Measurements from ENCODE around the gene C4orf50.
"Not testable (repeated sequence)": the region's sequence is repeated elsewhere in the genome, so short reads cannot be mapped to it uniquely, and the experiment has no call there.

C4orf50 gene

DNA sequence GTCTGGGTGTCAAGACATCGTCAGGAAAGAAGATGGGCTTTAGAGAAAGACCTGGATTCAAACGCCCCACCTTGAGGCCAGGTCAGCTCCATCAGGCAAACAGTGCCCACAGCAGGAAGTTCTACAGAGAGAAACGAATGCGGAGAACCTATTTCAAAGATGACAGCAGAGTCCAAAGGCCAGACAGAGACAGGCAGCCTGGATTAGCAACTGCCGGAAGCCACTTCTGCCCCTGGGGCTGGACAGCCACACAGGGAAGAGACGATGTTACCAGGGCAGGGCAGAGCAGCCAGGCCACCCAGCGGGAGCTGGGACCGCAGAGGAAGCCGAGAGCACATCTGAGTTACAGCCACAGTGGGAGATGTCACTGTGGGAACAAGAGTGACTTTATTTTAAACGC is 1.2 kb downstream of the C4orf50 start:
- DNase-seq (ENCODE audit: low read depth in 2 of 2) = no peak

DNA sequence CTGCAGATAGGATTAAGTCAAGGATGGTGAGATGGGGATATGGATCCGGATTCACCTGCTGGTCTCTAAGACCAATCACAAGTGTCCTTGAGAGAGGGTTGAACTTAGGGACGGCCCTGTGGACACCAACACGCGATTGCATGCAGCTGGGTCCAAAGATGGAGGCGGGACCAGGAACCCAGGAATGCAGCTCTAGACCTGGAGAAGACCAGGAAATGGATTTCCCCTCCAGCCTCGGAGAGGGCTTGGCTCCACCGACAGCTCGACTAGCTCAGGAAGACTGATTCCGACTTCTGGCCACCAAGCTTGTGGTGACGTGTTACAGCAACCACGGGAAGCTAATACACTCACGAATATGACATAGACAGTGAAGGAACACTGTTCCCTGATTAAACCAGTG is 4.7 kb downstream of the C4orf50 start:
- DNase-seq (ENCODE audit: low read depth in 2 of 2) = no peak

DNA sequence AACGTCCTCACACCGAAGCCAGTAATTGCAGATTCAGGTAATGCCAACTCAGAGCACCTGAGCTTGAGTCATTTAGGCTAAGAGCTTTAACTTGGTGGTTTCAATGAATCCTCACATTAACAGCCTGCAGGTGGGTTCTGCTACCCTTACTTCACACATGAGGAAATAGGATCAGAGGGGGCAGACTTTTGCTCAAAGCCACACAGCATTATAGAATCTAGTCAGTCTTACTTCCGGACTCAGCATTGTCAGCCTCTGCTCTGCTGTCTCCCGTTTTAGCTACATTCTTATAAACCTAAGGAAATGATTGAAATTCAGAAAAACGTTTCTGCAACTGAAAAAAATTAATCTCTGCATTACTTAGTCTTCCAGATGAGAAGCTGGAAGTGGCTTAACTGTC is 6.0 kb downstream of the C4orf50 start:
- no peak for DNase-seq (ENCODE audit: low read depth in 2 of 2)

DNA sequence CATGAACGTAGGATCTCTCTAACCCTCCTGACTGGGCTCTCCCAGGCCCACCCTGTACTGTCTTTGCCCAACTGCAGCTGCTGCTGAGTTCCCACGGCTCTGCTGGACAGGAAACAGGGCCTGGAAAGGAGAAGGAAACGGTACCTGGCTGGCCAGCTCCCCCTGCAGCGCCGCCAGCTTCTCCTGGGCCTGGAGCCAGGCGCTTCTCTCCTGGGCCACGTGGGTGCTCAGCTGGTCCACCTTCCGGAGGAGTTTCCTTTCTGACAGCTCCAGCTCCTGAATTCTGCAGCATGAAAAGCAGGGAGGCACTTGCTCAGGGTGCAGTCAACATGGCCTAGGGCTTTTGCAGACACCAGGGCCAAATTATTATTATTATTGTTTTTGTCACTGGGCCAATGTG is 6.5 kb downstream of the C4orf50 start:
- no peak for DNase-seq (ENCODE audit: low read depth in 2 of 2)

DNA sequence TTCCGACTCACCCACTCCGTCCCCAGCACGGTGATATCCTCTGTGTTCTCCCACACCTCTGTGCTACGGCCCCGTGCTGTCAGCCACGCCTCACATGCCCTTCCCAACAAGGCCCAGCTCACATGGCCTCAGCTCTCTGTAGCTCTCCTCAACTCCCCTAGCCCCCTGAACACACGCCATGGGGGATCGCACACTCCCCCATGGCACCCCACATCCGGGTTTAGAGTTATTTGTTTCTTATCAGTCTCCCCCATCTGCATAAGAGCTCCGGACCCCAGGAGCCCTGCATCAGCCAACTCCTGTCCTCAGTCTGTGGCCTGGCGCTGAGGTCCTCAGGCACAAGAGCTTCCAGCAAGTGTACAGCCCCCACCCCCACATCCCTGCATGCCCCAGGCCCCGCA is 7.0 kb downstream of the C4orf50 start:
- no peak for DNase-seq (ENCODE audit: low read depth in 2 of 2)

DNA sequence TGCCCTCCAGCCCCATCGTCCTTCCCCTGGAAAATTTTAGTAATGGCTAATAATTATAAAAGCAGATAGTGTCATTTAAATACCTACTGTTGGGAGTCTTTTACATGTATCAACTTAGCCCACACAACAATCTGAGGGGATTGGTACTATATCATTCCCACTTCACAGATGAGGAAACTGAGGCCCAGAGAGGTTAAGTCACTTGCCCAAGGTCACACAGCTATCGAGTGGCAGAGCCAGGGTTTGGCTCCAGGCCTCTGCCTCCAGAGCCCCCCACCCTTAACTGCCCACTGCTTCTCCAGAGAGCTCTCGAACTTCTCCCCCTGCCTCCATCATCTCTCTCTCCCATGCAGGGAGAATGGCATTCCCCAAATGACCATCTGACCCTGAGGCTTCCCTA is 7.4 kb downstream of the C4orf50 start:
- DNase-seq (ENCODE audit: low read depth in 2 of 2) = no peak

DNA sequence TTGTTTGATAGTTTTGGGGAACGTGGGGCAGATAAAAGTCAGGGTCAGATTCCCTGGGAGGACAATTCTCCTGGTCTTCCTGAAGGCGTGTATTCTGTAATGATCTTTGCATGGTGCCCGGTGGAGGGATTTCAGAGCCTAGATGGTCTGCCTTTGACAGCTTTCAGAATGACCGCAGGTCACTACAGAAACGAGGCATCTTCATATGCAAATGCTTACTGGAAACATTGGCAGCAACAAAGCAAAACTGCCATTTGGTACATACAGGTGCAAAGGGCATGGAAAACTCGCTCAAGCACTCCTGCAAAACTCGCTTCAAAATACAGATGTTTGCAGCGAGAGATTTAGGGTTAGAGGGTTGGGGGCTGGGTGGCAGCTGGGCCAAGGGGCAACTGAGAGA is 8.8 kb downstream of the C4orf50 start:
- DNase-seq (ENCODE audit: low read depth in 2 of 2) = no peak

DNA sequence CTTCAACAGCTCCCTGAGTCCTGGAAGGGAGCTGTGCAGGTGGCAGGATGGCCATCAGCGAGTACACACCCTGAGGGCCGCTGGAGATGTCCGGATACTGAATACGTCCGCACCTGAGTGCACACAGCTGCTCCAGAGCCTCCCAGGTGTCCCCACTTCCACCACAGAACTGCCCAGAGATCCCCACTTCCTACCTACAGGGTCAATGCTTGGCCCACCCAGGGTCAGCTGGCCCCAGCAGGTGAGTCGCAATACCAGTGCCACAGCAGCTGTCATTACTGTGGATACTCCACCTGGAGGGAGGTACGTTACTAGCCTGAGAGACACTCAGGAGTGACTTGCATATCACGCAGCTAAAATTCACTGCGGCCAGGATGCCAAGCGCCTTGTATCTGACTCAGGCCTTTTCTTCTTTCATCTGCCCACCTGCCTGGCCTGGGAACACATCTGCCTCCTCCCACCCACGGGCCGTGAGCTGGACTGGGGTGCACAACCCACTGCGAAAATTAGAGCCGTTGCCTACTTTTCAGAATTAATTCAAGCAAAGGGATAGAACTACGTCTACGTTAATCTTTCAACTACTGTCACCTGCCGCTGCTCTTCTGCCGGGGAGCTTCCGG is 9.4 kb downstream of the C4orf50 start:
- no peak for DNase-seq (ENCODE audit: low read depth in 2 of 2)

DNA sequence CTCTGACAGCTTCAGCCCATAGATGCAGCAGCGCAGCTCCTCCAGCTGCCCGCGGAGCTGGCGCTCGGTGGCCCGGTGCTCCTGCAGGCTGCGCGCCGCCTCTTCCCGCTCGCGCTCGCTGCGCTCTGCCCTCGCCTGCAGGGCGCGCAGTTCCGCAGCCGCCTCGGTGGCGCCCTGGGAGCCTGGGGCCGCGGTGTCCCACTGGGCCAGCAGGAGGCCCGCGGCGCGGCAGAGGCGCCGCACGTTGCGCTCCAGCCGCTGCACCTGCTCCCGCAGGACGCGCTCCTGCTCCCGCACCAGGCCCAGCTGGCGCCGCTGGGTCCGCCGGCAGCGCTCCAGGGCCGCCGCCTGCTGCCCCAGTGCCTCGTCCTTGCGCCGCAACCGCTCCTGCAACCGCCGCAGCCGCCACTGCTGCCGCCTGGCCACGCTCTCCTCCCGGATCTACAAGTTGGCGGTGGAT is 10.1 kb downstream of the C4orf50 start:
- no peak for DNase-seq (ENCODE audit: low read depth in 2 of 2)

DNA sequence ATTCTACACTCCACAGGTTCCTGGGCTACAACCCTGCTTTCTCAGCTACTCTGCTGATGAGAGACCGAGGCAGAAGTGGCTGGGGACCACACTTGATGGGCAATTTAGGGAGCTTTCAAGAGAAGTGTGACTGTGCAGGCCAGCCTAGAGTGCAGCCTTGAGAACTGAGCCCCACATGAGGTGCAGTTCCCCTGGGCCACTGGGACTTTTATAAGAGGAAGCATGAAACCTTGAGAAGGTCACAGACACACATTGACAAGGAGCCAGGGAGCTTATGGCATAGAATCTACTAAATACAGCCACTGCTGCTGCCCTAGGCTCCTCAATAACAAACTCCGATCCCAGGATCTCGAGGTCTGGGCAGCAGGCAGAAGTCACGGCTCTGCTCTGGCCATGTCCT is 13.1 kb downstream of the C4orf50 start:
- no peak for DNase-seq (ENCODE audit: low read depth in 2 of 2)

DNA sequence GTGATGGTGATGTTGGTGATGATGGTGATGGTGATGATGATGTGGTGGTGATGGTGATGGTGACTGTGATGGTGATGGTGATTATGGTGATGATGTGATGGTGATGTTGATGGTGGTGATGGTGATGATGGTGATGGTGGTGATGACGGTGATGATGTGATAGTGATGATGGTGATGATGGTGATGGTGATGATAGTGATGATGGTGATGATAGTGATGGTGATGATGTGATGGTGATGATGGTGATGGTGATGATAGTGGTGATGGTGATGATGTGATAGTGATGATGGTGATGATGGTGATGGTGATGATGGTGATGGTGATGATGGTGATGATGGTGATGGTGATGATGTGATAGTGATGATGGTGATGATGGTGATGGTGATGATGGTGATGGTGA is 14.7 kb downstream of the C4orf50 start:
- DNase-seq (ENCODE audit: low read depth in 2 of 2) = not testable (repeated sequence)

DNA sequence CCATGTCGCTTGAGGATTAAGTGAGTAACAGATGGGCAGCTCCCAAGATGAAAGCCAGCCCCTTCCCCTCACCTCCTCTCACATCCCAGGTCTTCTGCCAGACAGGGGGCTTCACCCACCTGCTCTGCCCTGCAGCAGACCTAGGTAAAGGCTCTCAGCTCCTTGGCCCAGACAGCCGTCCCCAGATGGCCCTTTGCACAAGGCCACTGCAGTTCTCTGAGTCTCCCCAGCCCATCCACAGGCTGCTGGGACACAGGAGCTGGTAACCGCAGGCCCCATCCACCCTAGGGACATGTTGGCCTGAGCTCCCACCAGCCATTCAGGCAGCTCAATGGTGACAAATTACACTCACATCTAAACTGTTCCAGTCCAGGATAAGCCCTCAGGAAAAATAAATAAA is 15.3 kb downstream of the C4orf50 start:
- no peak for DNase-seq (ENCODE audit: low read depth in 2 of 2)

DNA sequence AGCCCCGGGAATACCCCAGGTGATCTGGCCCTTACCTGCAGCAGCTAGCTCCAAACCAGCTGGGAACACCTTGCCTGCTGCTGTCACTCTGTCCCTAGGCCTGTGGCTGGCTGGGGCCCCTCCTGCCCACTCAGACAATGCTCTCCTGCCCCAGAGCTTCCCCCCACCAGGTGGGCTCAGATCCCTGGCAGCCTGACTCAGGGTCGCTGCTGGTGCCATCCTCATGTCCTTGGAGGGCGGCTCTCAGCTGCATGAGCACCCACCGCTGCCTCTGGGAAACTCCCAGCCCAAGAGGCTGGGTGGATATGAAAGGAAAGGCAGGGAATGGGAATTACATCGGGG is 15.8 kb downstream of the C4orf50 start:
- DNase-seq (ENCODE audit: low read depth in 2 of 2) = no peak

DNA sequence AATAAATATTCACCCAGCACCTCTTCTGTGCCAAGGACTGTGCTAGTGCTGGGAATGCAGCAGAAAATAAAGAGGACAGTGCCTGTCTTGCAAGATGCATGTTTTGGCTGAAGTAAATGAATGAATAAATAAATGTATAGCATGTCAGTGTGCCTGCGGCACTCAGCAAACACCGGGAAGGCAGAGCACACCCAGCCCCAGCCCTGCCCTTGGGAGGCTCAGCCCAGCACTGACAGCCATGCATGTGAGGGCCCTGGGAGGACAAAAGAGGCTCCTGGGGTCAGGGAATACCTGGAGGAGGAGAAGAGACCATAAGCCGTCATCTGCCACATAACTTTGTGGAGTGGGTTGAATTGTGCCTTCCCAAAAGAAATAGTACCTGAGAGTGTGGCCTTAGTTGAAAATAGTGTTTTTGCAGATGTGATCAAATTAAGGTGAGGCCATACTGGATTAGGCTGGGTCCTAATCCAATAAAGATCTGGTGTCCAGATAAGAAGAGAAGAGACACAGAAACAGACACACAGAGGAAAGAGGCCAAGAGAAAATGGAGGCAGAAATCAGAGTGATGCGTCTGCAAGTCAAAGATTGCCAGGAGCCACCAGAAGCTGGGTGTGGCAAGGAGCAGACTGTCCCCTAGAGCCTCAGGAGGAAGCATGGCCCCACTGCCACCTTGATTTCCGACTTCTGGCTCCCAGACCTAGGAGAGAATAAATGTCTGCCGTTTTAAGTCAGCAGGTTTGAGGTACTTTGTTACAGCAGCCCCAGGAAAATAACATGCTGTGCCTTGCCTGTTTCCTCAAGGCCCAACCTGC is 16.3 kb downstream of the C4orf50 start:
- no peak for DNase-seq (ENCODE audit: low read depth in 2 of 2)

DNA sequence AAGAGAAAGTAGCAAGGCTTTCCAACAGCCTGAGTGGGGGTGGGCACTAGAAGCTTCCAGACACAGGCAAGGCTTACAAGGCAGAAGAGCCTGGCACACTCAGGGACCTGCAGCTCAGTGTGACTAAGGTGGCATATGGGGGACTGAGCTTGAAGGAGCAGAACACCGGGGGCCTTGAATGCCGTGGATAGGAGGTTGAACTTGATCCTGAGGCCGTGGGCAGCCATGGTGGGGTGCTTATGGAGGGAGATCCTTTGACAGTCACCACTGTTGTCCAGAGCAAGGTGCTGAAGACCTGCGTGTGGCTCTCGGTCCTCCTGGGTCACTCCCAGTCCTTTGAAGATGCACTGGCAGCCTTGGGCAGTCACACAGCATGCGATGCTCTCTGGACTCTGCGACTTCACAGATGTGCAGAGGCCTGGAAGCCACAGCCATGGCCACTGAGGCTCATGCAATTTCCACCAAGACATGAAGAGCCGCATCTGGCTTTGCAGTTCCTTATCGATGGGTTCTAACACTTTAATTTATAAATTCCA is 18.3 kb downstream of the C4orf50 start:
- no peak for DNase-seq (ENCODE audit: low read depth in 2 of 2)

DNA sequence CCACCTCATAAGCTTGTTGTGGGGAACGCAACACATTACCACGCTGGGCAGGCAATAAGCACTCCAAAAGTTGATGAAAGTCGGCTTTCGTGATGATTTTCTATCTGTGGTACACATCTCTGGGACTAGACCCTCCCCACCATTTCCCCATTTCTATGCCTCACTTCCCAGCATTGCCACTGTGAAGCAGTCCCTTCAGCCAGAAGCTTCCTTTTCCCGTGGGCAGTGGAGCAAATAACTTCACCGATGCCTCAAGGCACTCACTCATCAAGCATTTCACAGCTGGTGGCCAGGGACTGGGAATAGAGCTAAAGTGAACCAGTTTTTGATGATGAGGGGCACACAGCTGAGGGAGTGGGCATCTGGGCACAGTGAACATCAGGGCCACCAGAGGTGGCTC is 18.9 kb downstream of the C4orf50 start:
- no peak for DNase-seq (ENCODE audit: low read depth in 2 of 2)

DNA sequence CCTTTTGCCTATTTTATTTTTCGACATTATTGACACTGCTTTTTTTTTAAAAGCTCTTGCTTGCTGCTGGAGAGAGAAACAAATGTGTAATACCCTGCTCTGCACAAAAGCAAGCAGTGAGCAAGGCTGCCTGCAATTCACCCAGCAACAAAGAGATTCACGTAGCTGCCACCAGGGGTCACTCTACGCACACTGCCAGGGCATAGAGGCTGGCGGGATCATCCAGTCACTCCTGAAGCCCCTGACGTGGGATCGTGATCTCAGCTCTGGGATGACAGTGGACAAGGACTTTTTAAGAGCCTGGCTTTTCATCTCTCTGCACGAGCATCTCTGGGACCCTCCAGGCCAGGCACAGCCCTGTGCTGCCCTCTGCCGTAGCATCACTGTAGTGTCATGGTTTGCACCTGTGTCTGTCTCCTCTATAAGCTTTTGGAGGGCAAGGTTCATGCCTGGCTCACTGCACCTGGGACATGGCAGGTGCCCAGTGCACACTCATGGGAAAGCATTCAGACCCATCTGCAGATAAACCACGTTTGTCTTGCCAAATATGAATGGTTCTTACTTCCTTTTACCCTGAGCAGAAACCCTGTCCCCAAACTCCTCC is 19.8 kb downstream of the C4orf50 start:
- DNase-seq (ENCODE audit: low read depth in 2 of 2) = peak; percentile 10

DNA sequence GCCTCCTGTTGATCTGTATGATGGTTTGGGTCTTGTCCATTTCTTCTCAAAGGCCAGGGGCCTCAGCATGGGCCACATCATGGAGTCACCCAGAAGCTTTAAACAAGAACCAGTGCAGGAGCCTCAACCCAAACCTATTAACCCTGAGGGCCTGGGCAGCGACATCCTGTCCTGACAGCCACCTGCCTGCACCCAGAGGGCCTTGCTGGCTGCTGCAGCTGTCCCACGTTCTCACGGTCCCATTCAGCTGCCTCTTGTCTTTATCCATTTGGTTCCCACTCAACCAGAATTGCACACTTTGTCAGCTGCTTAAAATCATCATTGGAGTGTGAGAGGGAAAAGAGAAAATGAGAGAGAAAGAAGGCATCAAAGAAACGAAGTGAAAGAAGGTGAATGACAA is 21.6 kb downstream of the C4orf50 start:
- no peak for DNase-seq (ENCODE audit: low read depth in 2 of 2)

DNA sequence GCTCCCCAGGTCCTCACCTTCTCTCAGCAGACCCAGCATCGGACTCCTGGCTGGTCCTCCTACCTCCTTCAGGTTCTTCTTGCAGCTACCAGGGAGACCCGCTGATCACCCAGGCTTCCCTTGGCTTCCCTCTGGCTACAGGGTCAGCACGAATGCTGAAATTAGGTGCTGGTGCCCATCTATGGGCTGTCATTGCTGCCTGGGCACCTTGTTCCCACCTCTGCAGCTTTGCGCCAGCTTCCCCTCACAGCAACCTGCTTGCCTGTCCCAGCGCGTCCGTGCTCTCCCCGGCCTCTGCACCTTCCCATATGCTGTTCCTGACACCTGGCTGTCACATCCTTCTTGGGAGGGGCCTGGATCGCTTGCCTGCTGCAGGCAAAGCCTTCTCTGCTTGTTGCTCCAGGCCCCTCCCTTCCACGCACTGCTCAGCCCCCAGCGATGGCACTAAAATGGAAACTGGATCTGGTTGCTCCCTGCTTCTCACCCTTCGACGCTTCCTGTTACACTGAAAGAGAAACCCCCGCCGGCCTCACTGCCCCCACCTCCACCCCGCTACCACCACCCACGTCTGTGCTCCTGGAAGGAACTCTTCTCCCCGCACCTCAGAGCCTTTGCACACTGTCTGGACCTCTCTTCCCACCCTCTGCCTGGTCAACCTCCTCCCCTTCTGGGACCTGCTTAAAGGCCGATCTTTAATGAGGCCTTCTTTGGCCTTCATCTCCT is 22.2 kb downstream of the C4orf50 start:
- no peak for DNase-seq (ENCODE audit: low read depth in 2 of 2)

DNA sequence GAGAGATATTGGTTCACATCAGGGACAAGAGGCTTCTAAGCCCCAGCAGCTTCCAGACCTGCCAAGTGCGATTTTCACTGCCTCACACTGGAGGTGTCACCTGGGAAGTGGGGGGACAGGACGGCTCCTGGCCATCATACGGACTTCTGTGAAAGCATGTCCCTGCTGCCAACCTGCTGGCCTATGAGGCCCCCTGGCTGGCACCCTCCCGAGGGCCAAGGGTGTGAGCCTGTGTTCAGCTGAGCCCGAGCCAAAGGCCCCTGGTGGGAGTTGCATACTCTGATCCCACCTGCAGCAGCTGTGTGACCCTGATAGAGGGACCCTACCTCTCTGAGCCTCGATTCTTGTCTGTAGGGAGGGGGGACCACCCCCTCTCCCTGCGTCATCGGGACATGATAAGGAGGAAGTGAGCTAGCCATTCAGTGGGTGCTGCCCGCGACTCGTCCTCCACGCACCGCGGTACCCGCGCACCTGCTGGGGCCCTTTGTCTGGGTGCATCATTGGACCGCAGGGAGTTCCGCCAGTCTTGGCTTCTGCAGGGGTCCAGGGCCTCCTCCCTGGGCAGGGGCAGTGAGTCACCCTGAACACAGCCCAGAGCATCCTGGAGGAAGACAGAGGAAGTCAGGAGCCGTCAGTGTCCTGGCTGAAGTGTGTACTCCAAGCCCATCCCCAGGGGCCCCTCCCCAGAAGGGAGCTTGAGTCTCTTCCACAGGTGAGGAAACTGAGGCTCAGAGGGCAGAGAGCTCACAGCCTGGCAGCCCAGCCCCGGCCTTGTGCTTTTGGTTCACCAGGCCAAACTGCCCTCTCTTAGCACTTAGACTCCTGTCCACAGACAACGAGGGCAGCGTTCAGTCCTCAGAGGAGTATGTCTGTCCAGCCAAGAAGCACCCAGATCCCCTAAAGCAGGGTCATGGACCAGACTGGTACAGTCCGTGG is 24.1 kb downstream of the C4orf50 start:
- no peak for DNase-seq (ENCODE audit: low read depth in 2 of 2)

DNA sequence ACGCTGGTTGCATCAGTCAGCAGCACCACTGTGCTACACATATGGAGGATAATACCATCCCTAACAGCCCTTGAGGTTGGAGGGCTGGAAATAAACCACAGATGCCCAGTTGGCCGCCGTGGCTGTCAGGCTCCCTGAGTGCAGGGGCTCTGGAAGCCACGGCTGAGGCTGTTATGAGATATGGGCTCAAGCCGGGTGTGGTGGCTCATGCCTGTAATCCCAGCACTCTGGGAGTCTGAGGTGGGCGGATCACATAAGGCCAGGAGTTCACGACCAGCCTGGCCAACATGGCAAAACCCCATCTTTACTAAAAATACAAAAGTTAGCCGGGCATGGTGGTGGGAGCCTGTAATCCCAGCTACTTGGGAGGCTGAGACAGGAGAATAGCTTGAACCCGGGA is 24.9 kb downstream of the C4orf50 start:
- not testable (repeated sequence) for DNase-seq (ENCODE audit: low read depth in 2 of 2)
